K562 (cell line): ENCODE measurements around the gene FARSA. TPM values are rescaled to one million over a fixed set of nuclear protein-coding genes. Genes with fewer than 3 reads are reported as not detected.

Experiments
- ADNP ChIP-seq: fragments of 200-800 bp; sonication (Bioruptor generic); IDR thresholded peaks from 2 replicates; pipeline ENCODE4 v1.6.1; 2016; ENCODE audit warnings: missing genetic modification characterization, missing compliant biosample characterization
- C11orf30 ChIP-seq: fragments of 450-650 bp; IDR thresholded peaks from 2 replicates; pipeline ENCODE4 v1.6.1; 2016; ENCODE audit warnings: low read depth, mild to moderate bottlenecking
- GABPB1 ChIP-seq: sonication (generic); formaldehyde crosslinking; IDR thresholded peaks from 2 replicates; pipeline ENCODE4 v1.8.0; 2022; ENCODE audit warnings: mild to moderate bottlenecking, missing genetic modification reagents
- HDAC6 ChIP-seq: IDR thresholded peaks from 2 replicates; pipeline ENCODE4 v1.6.1; 2012; ENCODE audit warnings: low read depth, mild to moderate bottlenecking, control low read depth, inconsistent platforms, low read length, moderate library complexity
- IRF2 ChIP-seq: sonication (generic); formaldehyde crosslinking; IDR thresholded peaks from 2 replicates; pipeline ENCODE4 v1.8.1; 2022; ENCODE audit warnings: mild to moderate bottlenecking, missing genetic modification reagents
- L3MBTL2 ChIP-seq: fragments of 450-650 bp; IDR thresholded peaks from 2 replicates; pipeline ENCODE4 v1.6.1; 2016; ENCODE audit warnings: mild to moderate bottlenecking, moderate library complexity
- MAFK ChIP-seq: IDR thresholded peaks from 2 replicates; pipeline ENCODE4 v1.6.1; 2011; ENCODE audit warnings: low read length, improper control_type of control experiment
- MITF ChIP-seq: IDR thresholded peaks from 2 replicates; pipeline ENCODE4 v1.6.1; 2014; ENCODE audit warnings: antibody characterized with exemption
- PRPF4 ChIP-seq: fragments of 200-400 bp; formaldehyde crosslinking; IDR thresholded peaks from one replicate; pipeline ENCODE4 v1.6.1; 2017; ENCODE audit warnings: low read length, low read depth, mild to moderate bottlenecking; ENCODE audit not compliant: insufficient read depth, poor library complexity, severe bottlenecking
- PTTG1 ChIP-seq: fragments of 450-650 bp; IDR thresholded peaks from 2 replicates; pipeline ENCODE4 v1.6.1; 2016; ENCODE audit warnings: low read depth, mild to moderate bottlenecking, missing genetic modification characterization, missing compliant biosample characterization
- RBM15 ChIP-seq: fragments of 200-400 bp; formaldehyde crosslinking; IDR thresholded peaks from 2 replicates; pipeline ENCODE4 v1.6.1; 2018; ENCODE audit warnings: mild to moderate bottlenecking, low read length, moderate library complexity; ENCODE audit not compliant: insufficient read depth
- SMARCA5 ChIP-seq: fragments of 450-650 bp; IDR thresholded peaks from 2 replicates; pipeline ENCODE4 v1.6.1; 2016
- SRSF9 ChIP-seq: fragments of 200-400 bp; formaldehyde crosslinking; IDR thresholded peaks from 2 replicates; pipeline ENCODE4 v1.6.1; 2017; ENCODE audit warnings: low read depth, low read length, borderline replicate concordance
- TARDBP ChIP-seq: fragments of 450-650 bp; IDR thresholded peaks from 2 replicates; pipeline ENCODE4 v1.6.1; 2016
- TSC22D4 ChIP-seq: fragments of 450-650 bp; IDR thresholded peaks from 2 replicates; pipeline ENCODE4 v1.6.1; 2016; ENCODE audit warnings: missing genetic modification characterization, missing biosample characterization, control low read depth
- ZNF239 ChIP-seq: fragments of 250-450 bp; sonication (Bioruptor Pico); IDR thresholded peaks from 2 replicates; pipeline ENCODE4 v1.4.0; 2020; ENCODE audit warnings: mild to moderate bottlenecking
- ZNF277 ChIP-seq: fragments of 250-450 bp; sonication (Bioruptor Pico); IDR thresholded peaks from 2 replicates; pipeline ENCODE4 v1.8.0; 2022; ENCODE audit warnings: inconsistent platforms, mild to moderate bottlenecking, moderate library complexity, borderline replicate concordance
- polyA plus RNA-seq, 8 experiments: library from polyadenylated mRNA; depleted of rRNA in 4 of 8; stranded (reverse) in 5 of 8; unstranded in 3 of 8; fragments of >200 nt; fragmentation: Nextera tagmentation in 2 of 8; fragmentation: Illumina TruSeq in 1 of 8; extraction: Ambion mirVana in 2 of 8; extraction: Trizol in 1 of 8; gene quantifications; 2 replicates each; pipeline versions ENCODE4 v1.2.1 to v1.2.3, GENCODE V29; 2011 to 2014; ENCODE audit warnings: inconsistent platforms in 1 of 8, missing spikeins in 1 of 8
- total RNA-seq, 7 experiments: library from RNA; depleted of rRNA in 6 of 7; stranded (reverse); fragments of >200 nt in 6 of 7; fragmentation: Illumina TruSeq in 2 of 7; extraction: Trizol in 2 of 7; gene quantifications; 2 replicates each; pipeline versions ENCODE4 v1.2.1 to v1.2.3, GENCODE V29; 2011 to 2021; ENCODE audit warnings: low replicate concordance in 1 of 7
- TF ChIP-seq, protein P1 (sequence below): sonication (generic); formaldehyde crosslinking; IDR thresholded peaks from 2 replicates; pipeline ENCODE4 v1.8.0; 2022; ENCODE audit warnings: mild to moderate bottlenecking, missing genetic modification reagents
- TF ChIP-seq, protein P2 (sequence below): fragments of 450-650 bp; IDR thresholded peaks from 2 replicates; pipeline ENCODE4 v1.7.0; 2016; ENCODE audit warnings: borderline replicate concordance
- TF ChIP-seq, protein P3 (sequence below): sonication (generic); formaldehyde crosslinking; IDR thresholded peaks from 2 replicates; pipeline ENCODE4 v1.8.1; 2022; ENCODE audit warnings: missing genetic modification reagents

The FARSA gene
- total and polyA plus RNA-seq, 9 of the 15 experiments (the other 6 are each of a cell fraction or from before 2014, with no cell fraction given): 25.2 to 237 (median 89.6) TPM

- TF ChIP-seq, protein P1, sequence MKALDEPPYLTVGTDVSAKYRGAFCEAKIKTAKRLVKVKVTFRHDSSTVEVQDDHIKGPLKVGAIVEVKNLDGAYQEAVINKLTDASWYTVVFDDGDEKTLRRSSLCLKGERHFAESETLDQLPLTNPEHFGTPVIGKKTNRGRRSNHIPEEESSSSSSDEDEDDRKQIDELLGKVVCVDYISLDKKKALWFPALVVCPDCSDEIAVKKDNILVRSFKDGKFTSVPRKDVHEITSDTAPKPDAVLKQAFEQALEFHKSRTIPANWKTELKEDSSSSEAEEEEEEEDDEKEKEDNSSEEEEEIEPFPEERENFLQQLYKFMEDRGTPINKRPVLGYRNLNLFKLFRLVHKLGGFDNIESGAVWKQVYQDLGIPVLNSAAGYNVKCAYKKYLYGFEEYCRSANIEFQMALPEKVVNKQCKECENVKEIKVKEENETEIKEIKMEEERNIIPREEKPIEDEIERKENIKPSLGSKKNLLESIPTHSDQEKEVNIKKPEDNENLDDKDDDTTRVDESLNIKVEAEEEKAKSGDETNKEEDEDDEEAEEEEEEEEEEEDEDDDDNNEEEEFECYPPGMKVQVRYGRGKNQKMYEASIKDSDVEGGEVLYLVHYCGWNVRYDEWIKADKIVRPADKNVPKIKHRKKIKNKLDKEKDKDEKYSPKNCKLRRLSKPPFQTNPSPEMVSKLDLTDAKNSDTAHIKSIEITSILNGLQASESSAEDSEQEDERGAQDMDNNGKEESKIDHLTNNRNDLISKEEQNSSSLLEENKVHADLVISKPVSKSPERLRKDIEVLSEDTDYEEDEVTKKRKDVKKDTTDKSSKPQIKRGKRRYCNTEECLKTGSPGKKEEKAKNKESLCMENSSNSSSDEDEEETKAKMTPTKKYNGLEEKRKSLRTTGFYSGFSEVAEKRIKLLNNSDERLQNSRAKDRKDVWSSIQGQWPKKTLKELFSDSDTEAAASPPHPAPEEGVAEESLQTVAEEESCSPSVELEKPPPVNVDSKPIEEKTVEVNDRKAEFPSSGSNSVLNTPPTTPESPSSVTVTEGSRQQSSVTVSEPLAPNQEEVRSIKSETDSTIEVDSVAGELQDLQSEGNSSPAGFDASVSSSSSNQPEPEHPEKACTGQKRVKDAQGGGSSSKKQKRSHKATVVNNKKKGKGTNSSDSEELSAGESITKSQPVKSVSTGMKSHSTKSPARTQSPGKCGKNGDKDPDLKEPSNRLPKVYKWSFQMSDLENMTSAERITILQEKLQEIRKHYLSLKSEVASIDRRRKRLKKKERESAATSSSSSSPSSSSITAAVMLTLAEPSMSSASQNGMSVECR (CRISPR knock-in tag): no peak
- TF ChIP-seq MITF (no peak), IRF2 (CRISPR knock-in tag) (no peak), SRSF9 (no peak), L3MBTL2 (no peak), ADNP (tag) (no peak), MAFK (no peak), PRPF4 (no peak), TARDBP (no peak), PTTG1 (tag) (no peak), ZNF239 (no peak), HDAC6 (no peak), C11orf30 (no peak), GABPB1 (no peak), ZNF277 (no peak), SMARCA5 (no peak), TSC22D4 (no peak), RBM15 (no peak)
- TF ChIP-seq, protein P2, sequence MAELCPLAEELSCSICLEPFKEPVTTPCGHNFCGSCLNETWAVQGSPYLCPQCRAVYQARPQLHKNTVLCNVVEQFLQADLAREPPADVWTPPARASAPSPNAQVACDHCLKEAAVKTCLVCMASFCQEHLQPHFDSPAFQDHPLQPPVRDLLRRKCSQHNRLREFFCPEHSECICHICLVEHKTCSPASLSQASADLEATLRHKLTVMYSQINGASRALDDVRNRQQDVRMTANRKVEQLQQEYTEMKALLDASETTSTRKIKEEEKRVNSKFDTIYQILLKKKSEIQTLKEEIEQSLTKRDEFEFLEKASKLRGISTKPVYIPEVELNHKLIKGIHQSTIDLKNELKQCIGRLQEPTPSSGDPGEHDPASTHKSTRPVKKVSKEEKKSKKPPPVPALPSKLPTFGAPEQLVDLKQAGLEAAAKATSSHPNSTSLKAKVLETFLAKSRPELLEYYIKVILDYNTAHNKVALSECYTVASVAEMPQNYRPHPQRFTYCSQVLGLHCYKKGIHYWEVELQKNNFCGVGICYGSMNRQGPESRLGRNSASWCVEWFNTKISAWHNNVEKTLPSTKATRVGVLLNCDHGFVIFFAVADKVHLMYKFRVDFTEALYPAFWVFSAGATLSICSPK: no peak
- TF ChIP-seq, protein P3, sequence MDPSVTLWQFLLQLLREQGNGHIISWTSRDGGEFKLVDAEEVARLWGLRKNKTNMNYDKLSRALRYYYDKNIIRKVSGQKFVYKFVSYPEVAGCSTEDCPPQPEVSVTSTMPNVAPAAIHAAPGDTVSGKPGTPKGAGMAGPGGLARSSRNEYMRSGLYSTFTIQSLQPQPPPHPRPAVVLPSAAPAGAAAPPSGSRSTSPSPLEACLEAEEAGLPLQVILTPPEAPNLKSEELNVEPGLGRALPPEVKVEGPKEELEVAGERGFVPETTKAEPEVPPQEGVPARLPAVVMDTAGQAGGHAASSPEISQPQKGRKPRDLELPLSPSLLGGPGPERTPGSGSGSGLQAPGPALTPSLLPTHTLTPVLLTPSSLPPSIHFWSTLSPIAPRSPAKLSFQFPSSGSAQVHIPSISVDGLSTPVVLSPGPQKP (CRISPR knock-in tag): no peak
These were observed 52.9 kb downstream of the FARSA start (continued) for GRCh38 chr19:12880551-12881171.
